HUES6 (cell line): Measurements from ENCODE around the gene ZDHHC7.

Experiments used
- H3K27ac ChIP-seq: 2 replicates; pipeline ENCODE4 v1.7.0; 2013; ENCODE audit warnings: low read depth, mild to moderate bottlenecking, low read length, inconsistent platforms
- H3K27me3 ChIP-seq: 2 replicates; pipeline ENCODE4 v1.6.1; 2013; ENCODE audit warnings: low read length; ENCODE audit not compliant: control insufficient read depth, insufficient read depth
- H3K36me3 ChIP-seq: 2 replicates; pipeline ENCODE4 v1.6.1; 2013; ENCODE audit warnings: low read length; ENCODE audit not compliant: control insufficient read depth, insufficient read depth
- H3K4me1 ChIP-seq: 2 replicates; pipeline ENCODE4 v1.6.1; 2013; ENCODE audit warnings: low read length; ENCODE audit not compliant: control insufficient read depth, insufficient read depth
- H3K4me3 ChIP-seq: 2 replicates; pipeline ENCODE4 v1.5.1; 2013; ENCODE audit warnings: low read depth, low read length
- H3K9ac ChIP-seq: one replicate; pipeline ENCODE4 v1.6.1; 2013; ENCODE audit warnings: mild to moderate bottlenecking, low read length
- H3K9me3 ChIP-seq: 2 replicates; pipeline ENCODE4 v1.6.1; 2013; ENCODE audit warnings: low read depth, low read length; ENCODE audit not compliant: control insufficient read depth, insufficient read depth

The ZDHHC7 gene

GRCh38 chr16:84989749-84990620 is 21.4 kb downstream of the ZDHHC7 start:
- Histone ChIP-seq H3K4me1 (no peaks in the 10 kb centered on the region; the same call in 1 of the 2 replicates), H3K4me3 (no peak overlapping the region), H3K36me3 (peaks cover 76% of the 10 kb centered on the region), H3K27ac (no peak overlapping the region), H3K27me3 (no peaks in the 10 kb centered on the region), H3K9me3 (no peaks in the 10 kb centered on the region), H3K9ac (no peak overlapping the region)

GRCh38 chr16:84988328-84989080 is 22.8 kb downstream of the ZDHHC7 start:
- no peak overlapping the region for H3K9ac ChIP-seq
- H3K4me3 ChIP-seq, result no peak overlapping the region
- H3K9me3 ChIP-seq, result no peaks in the 10 kb centered on the region
- no peaks in the 10 kb centered on the region for H3K27me3 ChIP-seq
- H3K27ac ChIP-seq, result no peak overlapping the region
- H3K4me1 ChIP-seq, result no peaks in the 10 kb centered on the region
- H3K36me3 ChIP-seq, result peaks cover 68% of the 10 kb centered on the region

- Histone ChIP-seq H3K27me3 (no peaks in the 10 kb centered on the region), H3K36me3 (peaks cover 69% of the 10 kb centered on the region), H3K4me1 (no peaks in the 10 kb centered on the region), H3K4me3 (no peak overlapping the region), H3K9ac (no peak overlapping the region), H3K9me3 (no peaks in the 10 kb centered on the region), H3K27ac (no peak overlapping the region)
These were observed 24.5 kb downstream of the ZDHHC7 start for GRCh38 chr16:84986879-84987278.

DNA sequence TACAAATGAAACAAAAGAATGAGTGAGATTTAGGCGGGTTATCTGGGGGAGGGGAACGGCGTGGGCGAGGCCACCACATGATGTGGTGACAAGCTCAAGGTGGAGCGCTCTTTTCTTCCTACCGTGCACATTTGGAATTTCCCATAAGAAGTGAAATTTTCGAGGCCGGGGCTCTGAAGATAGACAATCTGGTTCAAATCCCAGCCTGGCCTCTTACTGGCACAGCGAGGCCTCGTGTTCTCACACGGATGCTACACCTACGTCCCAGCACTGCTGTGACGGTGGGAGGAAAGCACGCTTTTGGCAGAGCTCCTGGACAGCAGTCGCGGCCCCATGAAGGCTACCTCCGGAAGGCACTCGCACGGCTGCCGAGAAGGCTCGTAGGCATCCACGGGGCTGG is 25.2 kb downstream of the ZDHHC7 start:
- no peaks in the 10 kb centered on the region for H3K4me1 ChIP-seq

GRCh38 chr16:84985079-84986065 is 26.0 kb downstream of the ZDHHC7 start:
- H3K4me1 ChIP-seq, result no peaks in the 10 kb centered on the region
- H3K27ac ChIP-seq, result no peak overlapping the region
- peaks cover 71% of the 10 kb centered on the region for H3K36me3 ChIP-seq
- no peaks in the 10 kb centered on the region for H3K27me3 ChIP-seq
- H3K9me3 ChIP-seq, result no peaks in the 10 kb centered on the region
- no peak overlapping the region for H3K4me3 ChIP-seq
- H3K9ac ChIP-seq, result no peak overlapping the region

More for the DNA sequence above, 25.2 kb downstream of the ZDHHC7 start:
- Histone ChIP-seq H3K27ac (no peak overlapping the region), H3K9ac (no peak overlapping the region), H3K27me3 (no peaks in the 10 kb centered on the region), H3K36me3 (peaks cover 73% of the 10 kb centered on the region), H3K4me3 (no peak overlapping the region), H3K9me3 (no peaks in the 10 kb centered on the region)

GRCh38 chr16:84982434-84982833 is 28.9 kb downstream of the ZDHHC7 start:
- no peaks in the 10 kb centered on the region for H3K27me3 ChIP-seq
- H3K27ac ChIP-seq, result no peak overlapping the region
- no peak overlapping the region for H3K9ac ChIP-seq
- peaks cover 65% of the 10 kb centered on the region for H3K36me3 ChIP-seq
- H3K4me1 ChIP-seq, result no peaks in the 10 kb centered on the region
- no peak overlapping the region for H3K4me3 ChIP-seq
- H3K9me3 ChIP-seq, result no peaks in the 10 kb centered on the region

GRCh38 chr16:84979516-84979915 is 31.8 kb downstream of the ZDHHC7 start:
- no peaks in the 10 kb centered on the region for H3K4me1 ChIP-seq
- no peak overlapping the region for H3K9ac ChIP-seq
- no peaks in the 10 kb centered on the region for H3K9me3 ChIP-seq
- no peak overlapping the region for H3K27ac ChIP-seq
- no peaks in the 10 kb centered on the region for H3K27me3 ChIP-seq
- H3K36me3 ChIP-seq, result peaks cover 71% of the 10 kb centered on the region
- H3K4me3 ChIP-seq, result no peak overlapping the region

DNA sequence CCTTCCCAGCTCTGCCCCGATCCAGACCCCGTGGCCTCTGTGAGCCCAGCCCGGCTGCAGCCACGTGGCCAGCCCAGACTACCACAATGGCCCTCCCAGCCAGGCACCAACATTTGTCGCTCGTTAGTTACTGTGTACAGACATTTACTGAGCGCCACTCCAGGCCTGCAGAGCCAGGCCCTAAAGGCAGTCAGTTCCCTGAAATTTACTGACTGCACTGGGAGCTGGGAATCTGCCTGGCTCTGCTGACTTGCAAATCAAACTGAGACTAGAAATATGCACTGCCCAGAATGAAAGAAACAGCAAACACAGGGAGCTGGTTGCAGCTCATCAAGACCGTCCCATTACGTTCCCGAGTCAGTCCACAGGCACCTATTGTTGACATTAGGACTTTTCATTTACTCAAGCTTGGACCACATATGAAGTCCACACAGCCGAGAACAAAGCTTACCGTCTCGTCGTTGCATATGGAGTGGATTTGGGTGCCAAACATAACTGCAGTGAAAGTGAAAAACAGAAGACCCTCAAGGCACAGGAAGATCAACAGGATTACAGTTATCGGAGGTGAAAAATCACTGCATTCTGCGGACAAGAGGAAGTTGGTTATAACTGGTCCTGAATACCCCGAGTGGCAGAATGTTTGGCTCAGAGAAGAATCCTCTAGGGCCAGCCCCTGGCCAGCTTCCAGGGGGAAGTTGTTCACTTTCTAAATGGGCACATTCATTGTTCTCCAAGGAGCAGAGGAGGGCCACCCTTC is 34.5 kb downstream of the ZDHHC7 start:
- no peak overlapping the region for H3K4me3 ChIP-seq
- H3K27ac ChIP-seq, result no peak overlapping the region
- H3K36me3 ChIP-seq, result peaks cover 67% of the 10 kb centered on the region
- no peaks in the 10 kb centered on the region for H3K9me3 ChIP-seq
- H3K9ac ChIP-seq, result no peak overlapping the region
- H3K4me1 ChIP-seq, result no peaks in the 10 kb centered on the region
- no peaks in the 10 kb centered on the region for H3K27me3 ChIP-seq

GRCh38 chr16:84975522-84975921 is 35.8 kb downstream of the ZDHHC7 start:
- H3K36me3 ChIP-seq, result peaks cover 54% of the 10 kb centered on the region

DNA sequence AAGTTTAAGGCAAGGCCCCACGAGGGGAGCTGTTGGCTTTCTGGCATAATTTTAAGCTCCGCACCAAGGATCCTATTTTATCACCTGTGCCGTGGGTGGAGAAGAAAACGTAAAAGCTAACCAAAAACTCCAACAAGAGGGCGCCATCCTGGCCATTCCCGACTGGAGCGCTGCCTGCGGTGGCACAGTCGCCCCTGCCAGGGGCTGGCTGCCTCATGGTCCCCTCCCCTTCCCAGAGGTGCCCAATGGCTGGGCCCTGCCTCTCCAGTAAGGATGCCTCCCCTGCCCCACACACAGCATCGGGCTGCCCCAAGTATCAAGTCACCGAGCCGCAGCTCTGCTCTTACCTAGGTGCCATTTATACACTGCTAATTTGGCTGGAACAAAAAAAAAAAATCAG is 36.3 kb downstream of the ZDHHC7 start:
- Histone ChIP-seq H3K27me3 (no peaks in the 10 kb centered on the region), H3K4me3 (no peak overlapping the region), H3K9ac (no peak overlapping the region), H3K27ac (no peak overlapping the region), H3K36me3 (peaks cover 54% of the 10 kb centered on the region), H3K9me3 (no peaks in the 10 kb centered on the region), H3K4me1 (no peaks in the 10 kb centered on the region)

More at GRCh38 chr16:84975522-84975921, 35.8 kb downstream of the ZDHHC7 start:
- Histone ChIP-seq H3K9ac (no peak overlapping the region), H3K9me3 (no peaks in the 10 kb centered on the region), H3K4me3 (no peak overlapping the region), H3K4me1 (no peaks in the 10 kb centered on the region), H3K27ac (no peak overlapping the region), H3K27me3 (no peaks in the 10 kb centered on the region)
